Sigmoid colon (tissue), 7 donors: ENCODE data around the gene LSR. TPM values are rescaled to one million over a fixed set of nuclear protein-coding genes. Genes with fewer than 3 reads are reported as not detected.
"Not testable (repeated sequence)": the region's sequence is repeated elsewhere in the genome, so short reads cannot be mapped to it uniquely, and the experiment has no call there.

Experiments
- DNase-seq: peaks from one replicate; pipeline ENCODE4 v3.0.0-alpha.2; 2019
- H3K27ac ChIP-seq, 4 donors: fragments of 200-600 bp; sonication (generic); one replicate each; pipeline ENCODE4 v1.5.1; 2016 to 2019; ENCODE audit warnings: mild to moderate bottlenecking in 1 of 4
- H3K27me3 ChIP-seq, 3 donors: fragments of 200-600 bp; sonication (generic); one replicate each; pipeline ENCODE4 v1.5.1; 2019; ENCODE audit warnings: mild to moderate bottlenecking in 1 of 3
- H3K36me3 ChIP-seq, 4 donors: fragments of 200-600 bp; sonication (generic); one replicate each; pipeline ENCODE4 v1.5.1; 2016 to 2019
- H3K4me1 ChIP-seq, 4 donors: fragments of 200-600 bp; sonication (generic); one replicate each; pipeline ENCODE4 v1.5.1; 2017 to 2019
- H3K4me3 ChIP-seq, 4 donors: fragments of 200-600 bp; sonication (generic); one replicate each; pipeline ENCODE4 v1.5.1; 2017 to 2019; ENCODE audit warnings: mild to moderate bottlenecking in 2 of 4, moderate library complexity in 1 of 4
- H3K9me3 ChIP-seq, 4 donors: fragments of 200-600 bp in 3 of 4; sonication (generic) in 3 of 4; one replicate each; pipeline versions ENCODE4 v1.5.1 to v1.6.1; 2013 to 2019
- EP300 ChIP-seq, 4 donors: sonication (generic); formaldehyde crosslinking; IDR thresholded peaks; one replicate each; pipeline ENCODE4 v1.6.1; 2017; ENCODE audit warnings: antibody characterized with exemption in 4 of 4
- POLR2A ChIP-seq, 2 donors: fragments of 450-650 bp; IDR thresholded peaks; one replicate each; pipeline ENCODE4 v1.6.1; 2016; ENCODE audit warnings: antibody characterized with exemption in 2 of 2, mild to moderate bottlenecking in 2 of 2, moderate library complexity in 2 of 2
- POLR2AphosphoS5 ChIP-seq, 4 donors: sonication (generic); formaldehyde crosslinking; IDR thresholded peaks; one replicate each; pipeline ENCODE4 v1.6.1; 2017; ENCODE audit warnings: antibody characterized with exemption in 4 of 4
- WGBS, 2 donors: extraction: QIAGEN DNeasy Blood & Tissue Kit; methylation state at CpG; one replicate each; pipeline ENCODE4 v1.1.7; 2013; 5-methylcytosine and 5-hydroxymethylcytosine counted together
- intact Hi-C: fragments of 100-400 bp; cut with DNase I; formaldehyde crosslinking; loops from one replicate; pipeline ENCODE4 v1.15.1; 2023
- polyA plus RNA-seq, 3 donors: library from polyadenylated mRNA; stranded (reverse); fragments of 200-250 nt; gene quantifications; one replicate each; pipeline ENCODE4 v1.2.3, GENCODE V29; 2013
- total RNA-seq, 4 donors: library from RNA; depleted of rRNA; stranded (reverse); fragments of >200 nt; gene quantifications; one replicate each; pipeline ENCODE4 v1.1.0, GENCODE V29; 2016
- TF ChIP-seq, protein P1 (sequence below), 4 experiments: fragments of 450-650 bp in 3 of 4; fragments of 200-600 bp in 1 of 4; IDR thresholded peaks; one replicate each; pipeline ENCODE4 v1.5.1; 2016 to 2019; ENCODE audit warnings: antibody characterized with exemption in 4 of 4, mild to moderate bottlenecking in 3 of 4, moderate library complexity in 2 of 4
- donor health status: healthy with polysubstance abuse.
- donor health status: Bipolar disorder and iron deficiency.
- donor health status: healthy.

The LSR gene
- total and polyA plus RNA-seq, 7 donors = 0.68 to 218 (median 3.6) TPM

GRCh38 chr19:35217649-35217990 lies 31.2 kb upstream of the LSR start:
- intact Hi-C loops = no loop called here
- Histone ChIP-seq H3K9me3 (peaks cover 0 to 6% (median 1%) of the 10 kb centered on the region in 4 donors), H3K4me1 (peaks cover 0 to 16% (median 13%) of the 10 kb centered on the region in 4 donors), H3K27ac (no peak overlapping the region), H3K4me3 (no peak overlapping the region), H3K36me3 (no peaks in the 10 kb centered on the region), H3K27me3 (peaks cover 0 to 5% (median 0%) of the 10 kb centered on the region in 3 donors)
- TF ChIP-seq, protein P1, sequence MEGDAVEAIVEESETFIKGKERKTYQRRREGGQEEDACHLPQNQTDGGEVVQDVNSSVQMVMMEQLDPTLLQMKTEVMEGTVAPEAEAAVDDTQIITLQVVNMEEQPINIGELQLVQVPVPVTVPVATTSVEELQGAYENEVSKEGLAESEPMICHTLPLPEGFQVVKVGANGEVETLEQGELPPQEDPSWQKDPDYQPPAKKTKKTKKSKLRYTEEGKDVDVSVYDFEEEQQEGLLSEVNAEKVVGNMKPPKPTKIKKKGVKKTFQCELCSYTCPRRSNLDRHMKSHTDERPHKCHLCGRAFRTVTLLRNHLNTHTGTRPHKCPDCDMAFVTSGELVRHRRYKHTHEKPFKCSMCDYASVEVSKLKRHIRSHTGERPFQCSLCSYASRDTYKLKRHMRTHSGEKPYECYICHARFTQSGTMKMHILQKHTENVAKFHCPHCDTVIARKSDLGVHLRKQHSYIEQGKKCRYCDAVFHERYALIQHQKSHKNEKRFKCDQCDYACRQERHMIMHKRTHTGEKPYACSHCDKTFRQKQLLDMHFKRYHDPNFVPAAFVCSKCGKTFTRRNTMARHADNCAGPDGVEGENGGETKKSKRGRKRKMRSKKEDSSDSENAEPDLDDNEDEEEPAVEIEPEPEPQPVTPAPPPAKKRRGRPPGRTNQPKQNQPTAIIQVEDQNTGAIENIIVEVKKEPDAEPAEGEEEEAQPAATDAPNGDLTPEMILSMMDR (IDR thresholded peaks at IDR 0.05) = no peak
- no peak for TF ChIP-seq POLR2A (IDR thresholded peaks at IDR 0.05)
- TF ChIP-seq EP300 (IDR thresholded peaks at IDR 0.05) = no peak
- no peak for TF ChIP-seq POLR2AphosphoS5 (IDR thresholded peaks at IDR 0.05)
- DNase-seq = no peak

GRCh38 chr19:35219008-35219407 lies 29.8 kb upstream of the LSR start:
- TF ChIP-seq, protein P1 (IDR thresholded peaks at IDR 0.05) = no peak
- TF ChIP-seq POLR2AphosphoS5 (IDR thresholded peaks at IDR 0.05) (no peak), POLR2A (IDR thresholded peaks at IDR 0.05) (no peak), EP300 (IDR thresholded peaks at IDR 0.05) (no peak)
- H3K27me3 ChIP-seq = peaks cover 0 to 8% (median 0%) of the 10 kb centered on the region in 3 donors
- no peak overlapping the region for H3K4me3 ChIP-seq
- H3K27ac ChIP-seq = no peak overlapping the region
- intact Hi-C loops = no loop called here
- no peak for DNase-seq
- peaks cover 0 to 6% (median 5%) of the 10 kb centered on the region in 4 donors for H3K4me1 ChIP-seq
- peaks cover 0 to 6% (median 3%) of the 10 kb centered on the region in 4 donors for H3K9me3 ChIP-seq
- no peaks in the 10 kb centered on the region for H3K36me3 ChIP-seq
- WGBS, 2 donors = 60 to 95% methylated on average over 1 of the region's 1 CpG

- no peak for DNase-seq
- peaks cover 0 to 6% (median 3%) of the 10 kb centered on the region in 4 donors for H3K9me3 ChIP-seq
- no peaks in the 10 kb centered on the region for H3K36me3 ChIP-seq
- intact Hi-C loops = no loop called here
- TF ChIP-seq POLR2A (IDR thresholded peaks at IDR 0.05) = no peak
- TF ChIP-seq, protein P1 (IDR thresholded peaks at IDR 0.05) = no peak
- no peak for TF ChIP-seq EP300 (IDR thresholded peaks at IDR 0.05)
- H3K27ac ChIP-seq = no peak overlapping the region
- 36 to 71% methylated on average over 3 of the region's 3 CpGs for WGBS, 2 donors
- H3K4me3 ChIP-seq = no peak overlapping the region
- H3K27me3 ChIP-seq = peaks cover 0 to 20% (median 6%) of the 10 kb centered on the region in 3 donors
- H3K4me1 ChIP-seq = no peaks in the 10 kb centered on the region
Measured at GRCh38 chr19:35220315-35220921, 28.4 kb upstream of the LSR start.

DNA sequence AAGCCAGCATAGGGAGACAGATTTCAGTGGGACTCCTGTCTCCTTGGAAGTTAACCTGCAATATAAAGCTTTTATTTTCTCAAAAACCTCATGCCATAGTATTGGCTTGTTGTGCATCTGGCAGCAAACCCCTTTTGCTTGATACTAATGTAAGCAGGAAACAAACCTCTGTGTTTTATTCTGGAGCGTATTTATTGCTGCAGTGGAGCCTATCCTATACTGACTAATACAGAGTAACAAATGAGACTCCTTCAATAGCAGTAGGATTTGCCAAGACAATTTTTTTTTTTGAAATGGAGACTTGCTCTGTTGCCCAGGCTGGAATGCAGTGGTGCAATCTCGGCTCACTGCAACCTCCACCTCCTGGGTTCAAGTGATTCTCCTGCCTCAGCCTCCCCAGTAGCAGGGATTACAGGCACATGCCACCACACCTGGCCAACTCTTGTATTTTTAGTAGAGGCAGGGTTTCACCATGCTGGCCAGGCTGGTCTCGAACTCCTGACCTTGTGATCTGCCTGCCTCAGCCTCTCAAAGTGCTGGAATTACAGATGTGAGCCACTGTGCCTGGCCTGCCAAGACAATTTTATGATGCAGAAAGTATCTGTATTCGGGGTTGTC lies 27.7 kb upstream of the LSR start:
- DNase-seq, intact Hi-C loops, H3K36me3 ChIP-seq, H3K4me3 ChIP-seq, H3K27ac ChIP-seq, H3K4me1 ChIP-seq, H3K9me3 ChIP-seq: not testable (repeated sequence)
- 88 to 90% methylated on average over 4 of the region's 4 CpGs for WGBS, 2 donors
- peaks cover 0 to 26% (median 6%) of the 10 kb centered on the region in 3 donors for H3K27me3 ChIP-seq

GRCh38 chr19:35222373-35223015 lies 26.3 kb upstream of the LSR start:
- H3K27me3 ChIP-seq = peaks cover 0 to 32% (median 6%) of the 10 kb centered on the region in 3 donors
- H3K4me1 ChIP-seq = no peaks in the 10 kb centered on the region
- H3K9me3 ChIP-seq = peaks cover 0 to 6% (median 3%) of the 10 kb centered on the region in 4 donors
- DNase-seq = no peak
- WGBS, 2 donors = 85 to 88% methylated on average over 7 of the region's 7 CpGs
- H3K27ac ChIP-seq = no peak overlapping the region
- intact Hi-C loops = no loop called here
- no peak overlapping the region for H3K4me3 ChIP-seq
- H3K36me3 ChIP-seq = no peaks in the 10 kb centered on the region
- TF ChIP-seq, protein P1 (IDR thresholded peaks at IDR 0.05) = no peak
- TF ChIP-seq EP300 (IDR thresholded peaks at IDR 0.05) (no peak), POLR2A (IDR thresholded peaks at IDR 0.05) (no peak), POLR2AphosphoS5 (IDR thresholded peaks at IDR 0.05) (no peak)
